HEK293 (cell line): ENCODE results near the gene TSPAN10.

Source experiments
- CTCF ChIA-PET: fragments of 350-600 bp; formaldehyde crosslinking; extraction: SDS; loops from one replicate; lab custom pipeline; 2021; ENCODE audit warnings: antibody characterized with exemption; lab: Yijun Ruan, JAX
- POLR2A ChIA-PET: fragments of 300-600 bp; formaldehyde crosslinking; extraction: SDS; loops from one replicate; lab custom pipeline; 2020; ENCODE audit warnings: antibody characterized with exemption, inconsistent platforms; lab: Yijun Ruan, JAX
- H3K27ac ChIP-seq: fragments of 200-500 bp; sonication (Bioruptor generic); 2 replicates; pipeline ENCODE4 v1.5.1; 2014; ENCODE audit warnings: low read depth, low read length, control low read depth, inconsistent platforms; ENCODE audit errors: extremely low read depth
- H3K36me3 ChIP-seq, 2 experiments: fragments of 200-500 bp in 1 of 2; sonication (Bioruptor generic) in 1 of 2; 1 replicate in 1 of 2; 2 replicates in 1 of 2; pipeline ENCODE4 v1.5.1; 2014 to 2017; ENCODE audit warnings: inconsistent platforms in 2 of 2, low read length in 2 of 2; ENCODE audit not compliant: control insufficient read depth in 2 of 2, insufficient read depth in 1 of 2
- H3K4me1 ChIP-seq: fragments of 200-500 bp; sonication (Bioruptor generic); 2 replicates; pipeline ENCODE4 v1.5.1; 2014; ENCODE audit warnings: mild to moderate bottlenecking, low read length, inconsistent platforms; ENCODE audit not compliant: control insufficient read depth, insufficient read depth
- H3K4me3 ChIP-seq: 2 replicates; pipeline ENCODE4 v1.5.1; 2011; ENCODE audit warnings: low read depth, mild to moderate bottlenecking, control low read depth, low read length, moderate library complexity
- H3K9me3 ChIP-seq: fragments of 200-500 bp; sonication (Bioruptor generic); 2 replicates; pipeline ENCODE4 v1.5.1; 2014; ENCODE audit warnings: low read depth, low read length, inconsistent platforms; ENCODE audit not compliant: control insufficient read depth, insufficient read depth
- SCRT2 ChIP-seq: fragments of 450-650 bp; formaldehyde crosslinking; IDR thresholded peaks from 2 replicates; pipeline ENCODE4 v1.5.1; 2016; ENCODE audit warnings: missing biosample characterization, missing genetic modification characterization
- TRIM28 ChIP-seq: IDR thresholded peaks from 2 replicates; pipeline ENCODE4 v1.6.1; 2011; ENCODE audit warnings: low read length, control low read depth, borderline replicate concordance
- ZNF112 ChIP-seq: fragments of 450-650 bp; formaldehyde crosslinking; IDR thresholded peaks from 2 replicates; pipeline ENCODE4 v1.5.0; 2017; ENCODE audit warnings: missing biosample characterization, missing genetic modification characterization
- ZNF132 ChIP-seq: fragments of 450-650 bp; formaldehyde crosslinking; IDR thresholded peaks from 2 replicates; pipeline ENCODE4 v1.5.1; 2017; ENCODE audit warnings: missing biosample characterization, missing genetic modification characterization, borderline replicate concordance
- ZNF19 ChIP-seq: fragments of 450-650 bp; formaldehyde crosslinking; IDR thresholded peaks from 2 replicates; pipeline ENCODE4; 2016; ENCODE audit warnings: missing biosample characterization, missing genetic modification characterization, low read depth
- ZNF354C ChIP-seq: fragments of 450-650 bp; formaldehyde crosslinking; IDR thresholded peaks from 2 replicates; pipeline ENCODE4 v1.5.1; 2016; ENCODE audit warnings: missing biosample characterization, missing genetic modification characterization, low read depth, borderline replicate concordance
- ZNF433 ChIP-seq: fragments of 450-650 bp; formaldehyde crosslinking; IDR thresholded peaks from 2 replicates; pipeline ENCODE4 v1.5.1; 2016; ENCODE audit warnings: missing biosample characterization, missing genetic modification characterization, low read depth
- ZNF473 ChIP-seq: fragments of 450-650 bp; formaldehyde crosslinking; IDR thresholded peaks from 2 replicates; pipeline ENCODE4 v1.5.1; 2017; ENCODE audit warnings: missing biosample characterization, missing genetic modification characterization
- ZNF610 ChIP-seq: fragments of 450-650 bp; formaldehyde crosslinking; IDR thresholded peaks from 2 replicates; pipeline ENCODE4 v1.5.1; 2016; ENCODE audit warnings: missing biosample characterization, missing genetic modification characterization, borderline replicate concordance
- ZNF654 ChIP-seq: fragments of 450-650 bp; formaldehyde crosslinking; IDR thresholded peaks from 2 replicates; pipeline ENCODE4 v1.5.1; 2016; ENCODE audit warnings: low read depth, missing biosample characterization, missing genetic modification characterization
- ZNF707 ChIP-seq: fragments of 450-650 bp; formaldehyde crosslinking; IDR thresholded peaks from 2 replicates; pipeline ENCODE4 v1.5.1; 2016; ENCODE audit warnings: missing biosample characterization, missing genetic modification characterization
- ZSCAN16 ChIP-seq: fragments of 450-650 bp; formaldehyde crosslinking; IDR thresholded peaks from 2 replicates; pipeline ENCODE4 v1.5.1; 2016; ENCODE audit warnings: missing biosample characterization, missing genetic modification characterization
- TF ChIP-seq, protein P1 (sequence below): fragments of 450-650 bp; formaldehyde crosslinking; IDR thresholded peaks from 2 replicates; pipeline ENCODE4 v1.5.1; 2016; ENCODE audit warnings: missing biosample characterization, missing genetic modification characterization, borderline replicate concordance
- TF ChIP-seq, protein P2 (sequence below): fragments of 450-650 bp; formaldehyde crosslinking; IDR thresholded peaks from 2 replicates; pipeline ENCODE4 v1.5.1; 2017; ENCODE audit warnings: missing biosample characterization, missing genetic modification characterization
- TF ChIP-seq, protein P3 (sequence below): fragments of 450-650 bp; formaldehyde crosslinking; IDR thresholded peaks from 2 replicates; pipeline ENCODE4 v1.5.1; 2016; ENCODE audit warnings: missing biosample characterization, missing genetic modification characterization
- TF ChIP-seq, protein P4 (sequence below): fragments of 450-650 bp; formaldehyde crosslinking; optimal IDR thresholded peaks from 2 replicates; pipeline ENCODE3; 2016; ENCODE audit warnings: missing biosample characterization, mild to moderate bottlenecking, missing genetic modification characterization

TSPAN10 gene

GRCh38 chr17:81607431-81607830 is 29.6 kb upstream of the TSPAN10 start:
- ChIA-PET POLR2A (interaction anchor here (1.5 kb wide), 1 partner anchor 55 kb away, joined by 4 read pairs; no protein-coding TSS in a partner anchor), CTCF (interaction anchor here (0.7 to 1.8 kb wide), 7 partner anchors 8 to 354 kb away, joined by 3 to 7 read pairs (median 3); no protein-coding TSS in a partner anchor)
- Histone ChIP-seq H3K36me3 (peaks cover 82 to 93% of the 10 kb centered on the region in 2 experiments), H3K4me3 (no peak overlapping the region), H3K27ac (no peak overlapping the region), H3K4me1 (no peaks in the 10 kb centered on the region), H3K9me3 (no peaks in the 10 kb centered on the region)
- TF ChIP-seq ZNF473 (tag by site-specific recombination) (no peak), ZNF610 (tag by site-specific recombination) (no peak), ZNF19 (tag by site-specific recombination) (no peak), ZNF112 (tag by site-specific recombination) (no peak), ZNF132 (tag by site-specific recombination) (no peak), ZSCAN16 (tag by site-specific recombination) (no peak)
- TF ChIP-seq, protein P1, sequence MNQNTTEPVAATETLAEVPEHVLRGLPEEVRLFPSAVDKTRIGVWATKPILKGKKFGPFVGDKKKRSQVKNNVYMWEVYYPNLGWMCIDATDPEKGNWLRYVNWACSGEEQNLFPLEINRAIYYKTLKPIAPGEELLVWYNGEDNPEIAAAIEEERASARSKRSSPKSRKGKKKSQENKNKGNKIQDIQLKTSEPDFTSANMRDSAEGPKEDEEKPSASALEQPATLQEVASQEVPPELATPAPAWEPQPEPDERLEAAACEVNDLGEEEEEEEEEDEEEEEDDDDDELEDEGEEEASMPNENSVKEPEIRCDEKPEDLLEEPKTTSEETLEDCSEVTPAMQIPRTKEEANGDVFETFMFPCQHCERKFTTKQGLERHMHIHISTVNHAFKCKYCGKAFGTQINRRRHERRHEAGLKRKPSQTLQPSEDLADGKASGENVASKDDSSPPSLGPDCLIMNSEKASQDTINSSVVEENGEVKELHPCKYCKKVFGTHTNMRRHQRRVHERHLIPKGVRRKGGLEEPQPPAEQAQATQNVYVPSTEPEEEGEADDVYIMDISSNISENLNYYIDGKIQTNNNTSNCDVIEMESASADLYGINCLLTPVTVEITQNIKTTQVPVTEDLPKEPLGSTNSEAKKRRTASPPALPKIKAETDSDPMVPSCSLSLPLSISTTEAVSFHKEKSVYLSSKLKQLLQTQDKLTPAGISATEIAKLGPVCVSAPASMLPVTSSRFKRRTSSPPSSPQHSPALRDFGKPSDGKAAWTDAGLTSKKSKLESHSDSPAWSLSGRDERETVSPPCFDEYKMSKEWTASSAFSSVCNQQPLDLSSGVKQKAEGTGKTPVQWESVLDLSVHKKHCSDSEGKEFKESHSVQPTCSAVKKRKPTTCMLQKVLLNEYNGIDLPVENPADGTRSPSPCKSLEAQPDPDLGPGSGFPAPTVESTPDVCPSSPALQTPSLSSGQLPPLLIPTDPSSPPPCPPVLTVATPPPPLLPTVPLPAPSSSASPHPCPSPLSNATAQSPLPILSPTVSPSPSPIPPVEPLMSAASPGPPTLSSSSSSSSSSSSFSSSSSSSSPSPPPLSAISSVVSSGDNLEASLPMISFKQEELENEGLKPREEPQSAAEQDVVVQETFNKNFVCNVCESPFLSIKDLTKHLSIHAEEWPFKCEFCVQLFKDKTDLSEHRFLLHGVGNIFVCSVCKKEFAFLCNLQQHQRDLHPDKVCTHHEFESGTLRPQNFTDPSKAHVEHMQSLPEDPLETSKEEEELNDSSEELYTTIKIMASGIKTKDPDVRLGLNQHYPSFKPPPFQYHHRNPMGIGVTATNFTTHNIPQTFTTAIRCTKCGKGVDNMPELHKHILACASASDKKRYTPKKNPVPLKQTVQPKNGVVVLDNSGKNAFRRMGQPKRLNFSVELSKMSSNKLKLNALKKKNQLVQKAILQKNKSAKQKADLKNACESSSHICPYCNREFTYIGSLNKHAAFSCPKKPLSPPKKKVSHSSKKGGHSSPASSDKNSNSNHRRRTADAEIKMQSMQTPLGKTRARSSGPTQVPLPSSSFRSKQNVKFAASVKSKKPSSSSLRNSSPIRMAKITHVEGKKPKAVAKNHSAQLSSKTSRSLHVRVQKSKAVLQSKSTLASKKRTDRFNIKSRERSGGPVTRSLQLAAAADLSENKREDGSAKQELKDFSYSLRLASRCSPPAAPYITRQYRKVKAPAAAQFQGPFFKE (tag by site-specific recombination): no peak

GRCh38 chr17:81608082-81608481 is 28.9 kb upstream of the TSPAN10 start:
- CTCF ChIA-PET: interaction anchor here (0.7 to 1.8 kb wide), 3 partner anchors 13 to 315 kb away, joined by 3 to 4 read pairs (median 3); no protein-coding TSS in a partner anchor
- H3K9me3 ChIP-seq: no peaks in the 10 kb centered on the region
- TF ChIP-seq ZNF473 (tag by site-specific recombination): no peak
- no peak for TF ChIP-seq ZNF354C
- no peak for TF ChIP-seq ZNF707 (tag by site-specific recombination)
- TF ChIP-seq, protein P2, sequence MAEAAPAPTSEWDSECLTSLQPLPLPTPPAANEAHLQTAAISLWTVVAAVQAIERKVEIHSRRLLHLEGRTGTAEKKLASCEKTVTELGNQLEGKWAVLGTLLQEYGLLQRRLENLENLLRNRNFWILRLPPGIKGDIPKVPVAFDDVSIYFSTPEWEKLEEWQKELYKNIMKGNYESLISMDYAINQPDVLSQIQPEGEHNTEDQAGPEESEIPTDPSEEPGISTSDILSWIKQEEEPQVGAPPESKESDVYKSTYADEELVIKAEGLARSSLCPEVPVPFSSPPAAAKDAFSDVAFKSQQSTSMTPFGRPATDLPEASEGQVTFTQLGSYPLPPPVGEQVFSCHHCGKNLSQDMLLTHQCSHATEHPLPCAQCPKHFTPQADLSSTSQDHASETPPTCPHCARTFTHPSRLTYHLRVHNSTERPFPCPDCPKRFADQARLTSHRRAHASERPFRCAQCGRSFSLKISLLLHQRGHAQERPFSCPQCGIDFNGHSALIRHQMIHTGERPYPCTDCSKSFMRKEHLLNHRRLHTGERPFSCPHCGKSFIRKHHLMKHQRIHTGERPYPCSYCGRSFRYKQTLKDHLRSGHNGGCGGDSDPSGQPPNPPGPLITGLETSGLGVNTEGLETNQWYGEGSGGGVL (tag by site-specific recombination): no peak
- H3K36me3 ChIP-seq: peaks cover 82 to 94% of the 10 kb centered on the region in 2 experiments
- no peak overlapping the region for H3K4me3 ChIP-seq
- no peaks in the 10 kb centered on the region for H3K4me1 ChIP-seq
- POLR2A ChIA-PET: interaction anchor here (1.5 kb wide), 1 partner anchor 56 kb away, joined by 4 read pairs; no protein-coding TSS in a partner anchor
- H3K27ac ChIP-seq: no peak overlapping the region; the same call in 1 of the 2 replicates

DNA sequence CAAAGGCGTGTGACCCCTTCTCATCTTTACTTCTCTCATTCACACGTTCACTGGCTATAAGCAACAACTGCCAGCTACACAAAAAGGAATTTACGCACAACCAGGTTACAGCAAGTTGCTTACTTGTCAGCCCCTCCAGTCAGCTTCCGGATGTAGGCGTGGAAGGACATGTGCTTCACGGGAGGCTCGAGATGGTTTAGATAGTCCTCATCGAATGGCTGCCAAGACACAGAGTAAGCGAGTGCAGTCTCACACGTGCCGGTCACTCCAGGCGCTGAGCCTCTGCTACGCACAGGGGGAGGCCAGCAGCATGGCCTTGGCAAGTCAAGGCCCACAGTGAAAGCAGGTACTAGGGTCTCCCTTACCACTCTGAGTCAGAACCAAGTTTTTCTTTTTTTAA is 28.4 kb upstream of the TSPAN10 start:
- ChIA-PET CTCF (interaction anchor here (0.9 to 1.8 kb wide), 3 partner anchors 8 to 24 kb away, joined by 3 to 4 read pairs (median 3); no protein-coding TSS in a partner anchor), POLR2A (interaction anchor here (1.5 kb wide), 1 partner anchor 56 kb away, joined by 4 read pairs; no protein-coding TSS in a partner anchor)
- Histone ChIP-seq H3K4me1 (no peaks in the 10 kb centered on the region), H3K9me3 (no peaks in the 10 kb centered on the region), H3K4me3 (no peak overlapping the region), H3K27ac (no peak overlapping the region; the same call in 1 of the 2 replicates), H3K36me3 (peaks cover 82 to 94% of the 10 kb centered on the region in 2 experiments)
- TF ChIP-seq ZNF654: no peak
- TF ChIP-seq ZNF433: no peak
- TF ChIP-seq SCRT2: no peak
- TF ChIP-seq TRIM28: no peak
- TF ChIP-seq, protein P3, sequence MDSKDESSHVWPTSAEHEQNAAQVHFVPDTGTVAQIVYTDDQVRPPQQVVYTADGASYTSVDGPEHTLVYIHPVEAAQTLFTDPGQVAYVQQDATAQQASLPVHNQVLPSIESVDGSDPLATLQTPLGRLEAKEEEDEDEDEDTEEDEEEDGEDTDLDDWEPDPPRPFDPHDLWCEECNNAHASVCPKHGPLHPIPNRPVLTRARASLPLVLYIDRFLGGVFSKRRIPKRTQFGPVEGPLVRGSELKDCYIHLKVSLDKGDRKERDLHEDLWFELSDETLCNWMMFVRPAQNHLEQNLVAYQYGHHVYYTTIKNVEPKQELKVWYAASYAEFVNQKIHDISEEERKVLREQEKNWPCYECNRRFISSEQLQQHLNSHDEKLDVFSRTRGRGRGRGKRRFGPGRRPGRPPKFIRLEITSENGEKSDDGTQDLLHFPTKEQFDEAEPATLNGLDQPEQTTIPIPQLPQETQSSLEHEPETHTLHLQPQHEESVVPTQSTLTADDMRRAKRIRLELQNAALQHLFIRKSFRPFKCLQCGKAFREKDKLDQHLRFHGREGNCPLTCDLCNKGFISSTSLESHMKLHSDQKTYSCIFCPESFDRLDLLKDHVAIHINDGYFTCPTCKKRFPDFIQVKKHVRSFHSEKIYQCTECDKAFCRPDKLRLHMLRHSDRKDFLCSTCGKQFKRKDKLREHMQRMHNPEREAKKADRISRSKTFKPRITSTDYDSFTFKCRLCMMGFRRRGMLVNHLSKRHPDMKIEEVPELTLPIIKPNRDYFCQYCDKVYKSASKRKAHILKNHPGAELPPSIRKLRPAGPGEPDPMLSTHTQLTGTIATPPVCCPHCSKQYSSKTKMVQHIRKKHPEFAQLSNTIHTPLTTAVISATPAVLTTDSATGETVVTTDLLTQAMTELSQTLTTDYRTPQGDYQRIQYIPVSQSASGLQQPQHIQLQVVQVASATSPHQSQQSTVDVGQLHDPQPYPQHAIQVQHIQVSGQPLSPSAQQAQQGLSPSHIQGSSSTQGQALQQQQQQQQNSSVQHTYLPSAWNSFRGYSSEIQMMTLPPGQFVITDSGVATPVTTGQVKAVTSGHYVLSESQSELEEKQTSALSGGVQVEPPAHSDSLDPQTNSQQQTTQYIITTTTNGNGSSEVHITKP (tag by site-specific recombination): no peak
- TF ChIP-seq, protein P4, sequence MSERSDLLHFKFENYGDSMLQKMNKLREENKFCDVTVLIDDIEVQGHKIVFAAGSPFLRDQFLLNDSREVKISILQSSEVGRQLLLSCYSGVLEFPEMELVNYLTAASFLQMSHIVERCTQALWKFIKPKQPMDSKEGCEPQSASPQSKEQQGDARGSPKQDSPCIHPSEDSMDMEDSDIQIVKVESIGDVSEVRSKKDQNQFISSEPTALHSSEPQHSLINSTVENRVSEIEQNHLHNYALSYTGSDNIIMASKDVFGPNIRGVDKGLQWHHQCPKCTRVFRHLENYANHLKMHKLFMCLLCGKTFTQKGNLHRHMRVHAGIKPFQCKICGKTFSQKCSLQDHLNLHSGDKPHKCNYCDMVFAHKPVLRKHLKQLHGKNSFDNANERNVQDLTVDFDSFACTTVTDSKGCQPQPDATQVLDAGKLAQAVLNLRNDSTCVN (tag by site-specific recombination): no peak
